Measurements from ENCODE around the gene UFSP2.

- no peak for TF ChIP-seq NANOG (IDR thresholded peaks at IDR 0.05; ENCODE audit: borderline replicate concordance)
- TF ChIP-seq, protein P1, sequence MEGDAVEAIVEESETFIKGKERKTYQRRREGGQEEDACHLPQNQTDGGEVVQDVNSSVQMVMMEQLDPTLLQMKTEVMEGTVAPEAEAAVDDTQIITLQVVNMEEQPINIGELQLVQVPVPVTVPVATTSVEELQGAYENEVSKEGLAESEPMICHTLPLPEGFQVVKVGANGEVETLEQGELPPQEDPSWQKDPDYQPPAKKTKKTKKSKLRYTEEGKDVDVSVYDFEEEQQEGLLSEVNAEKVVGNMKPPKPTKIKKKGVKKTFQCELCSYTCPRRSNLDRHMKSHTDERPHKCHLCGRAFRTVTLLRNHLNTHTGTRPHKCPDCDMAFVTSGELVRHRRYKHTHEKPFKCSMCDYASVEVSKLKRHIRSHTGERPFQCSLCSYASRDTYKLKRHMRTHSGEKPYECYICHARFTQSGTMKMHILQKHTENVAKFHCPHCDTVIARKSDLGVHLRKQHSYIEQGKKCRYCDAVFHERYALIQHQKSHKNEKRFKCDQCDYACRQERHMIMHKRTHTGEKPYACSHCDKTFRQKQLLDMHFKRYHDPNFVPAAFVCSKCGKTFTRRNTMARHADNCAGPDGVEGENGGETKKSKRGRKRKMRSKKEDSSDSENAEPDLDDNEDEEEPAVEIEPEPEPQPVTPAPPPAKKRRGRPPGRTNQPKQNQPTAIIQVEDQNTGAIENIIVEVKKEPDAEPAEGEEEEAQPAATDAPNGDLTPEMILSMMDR (conservative IDR thresholded peaks at IDR 0.05; ENCODE audit: low read depth in 2 of 2) = no peak
Observed at GRCh38 chr4:185382754-185383153, 43.0 kb downstream of the UFSP2 start.
